PC-9 (cell line): ENCODE results near the gene NAB2.

ENCODE experiments used
- EZH2 ChIP-seq: fragments of 200-600 bp; sonication (generic); IDR thresholded peaks from 2 replicates; pipeline ENCODE4 v1.8.0; 2017; ENCODE audit warnings: antibody characterized with exemption, low read depth
- TF ChIP-seq, protein P1 (sequence below): fragments of 200-600 bp; sonication (generic); conservative IDR thresholded peaks from 2 replicates; pipeline ENCODE4 v1.6.1; 2017; ENCODE audit warnings: mixed run types, antibody characterized with exemption, mild to moderate bottlenecking, moderate library complexity

DNA sequence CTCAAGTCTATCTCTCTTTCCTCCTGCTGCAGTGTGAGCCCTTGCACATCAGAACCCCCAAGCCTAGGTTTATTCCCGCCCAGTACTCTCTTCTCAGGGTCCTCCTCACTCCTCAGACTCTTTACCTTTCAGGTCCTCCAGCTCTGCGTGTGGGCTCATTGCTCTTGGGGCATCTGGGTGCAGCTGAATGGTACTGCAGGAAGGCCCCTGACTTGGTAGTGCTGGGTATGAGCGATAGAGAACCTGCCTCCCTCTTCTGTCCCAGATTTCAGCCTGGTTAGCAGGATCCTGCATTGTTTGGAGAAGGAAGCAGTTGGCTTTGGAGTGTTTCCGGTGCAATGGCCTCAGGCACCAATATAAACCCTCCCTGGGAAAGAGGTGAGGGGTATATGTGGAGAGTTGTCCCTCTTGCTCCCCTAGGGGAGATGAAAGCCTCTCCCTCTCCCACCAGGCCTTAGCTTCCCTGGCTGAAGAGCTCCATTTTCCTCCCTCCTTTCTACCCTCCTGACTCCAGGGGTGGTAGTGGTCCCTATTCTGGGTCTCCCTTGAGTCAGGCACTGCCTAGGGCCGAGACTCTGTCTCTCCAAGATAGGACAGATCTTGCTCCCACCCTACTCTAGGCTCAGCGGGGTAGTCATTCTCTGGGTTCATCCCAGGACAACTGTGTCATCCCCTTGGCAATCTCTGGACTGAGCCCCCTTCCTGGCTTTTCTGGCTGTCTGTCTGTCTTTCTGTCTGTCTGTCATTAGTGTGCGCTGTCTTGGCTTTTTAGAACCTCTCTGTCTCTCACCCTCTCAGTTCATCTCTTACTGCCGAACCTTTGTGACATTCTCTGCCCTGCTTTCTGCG, 43.2 kb downstream of the NAB2 start:
- no peak for TF ChIP-seq EZH2
- TF ChIP-seq, protein P1, sequence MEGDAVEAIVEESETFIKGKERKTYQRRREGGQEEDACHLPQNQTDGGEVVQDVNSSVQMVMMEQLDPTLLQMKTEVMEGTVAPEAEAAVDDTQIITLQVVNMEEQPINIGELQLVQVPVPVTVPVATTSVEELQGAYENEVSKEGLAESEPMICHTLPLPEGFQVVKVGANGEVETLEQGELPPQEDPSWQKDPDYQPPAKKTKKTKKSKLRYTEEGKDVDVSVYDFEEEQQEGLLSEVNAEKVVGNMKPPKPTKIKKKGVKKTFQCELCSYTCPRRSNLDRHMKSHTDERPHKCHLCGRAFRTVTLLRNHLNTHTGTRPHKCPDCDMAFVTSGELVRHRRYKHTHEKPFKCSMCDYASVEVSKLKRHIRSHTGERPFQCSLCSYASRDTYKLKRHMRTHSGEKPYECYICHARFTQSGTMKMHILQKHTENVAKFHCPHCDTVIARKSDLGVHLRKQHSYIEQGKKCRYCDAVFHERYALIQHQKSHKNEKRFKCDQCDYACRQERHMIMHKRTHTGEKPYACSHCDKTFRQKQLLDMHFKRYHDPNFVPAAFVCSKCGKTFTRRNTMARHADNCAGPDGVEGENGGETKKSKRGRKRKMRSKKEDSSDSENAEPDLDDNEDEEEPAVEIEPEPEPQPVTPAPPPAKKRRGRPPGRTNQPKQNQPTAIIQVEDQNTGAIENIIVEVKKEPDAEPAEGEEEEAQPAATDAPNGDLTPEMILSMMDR = no peak
